ENCODE results near the gene TBC1D2.
"Not testable (repeated sequence)": the region's sequence is repeated elsewhere in the genome, so short reads cannot be mapped to it uniquely, and the experiment has no call there.

Gene TBC1D2

GRCh38 chr9:98269652-98270051 is 14.2 kb upstream of the TBC1D2 start:
- not testable (repeated sequence) for DNase-seq

- not testable (repeated sequence) for DNase-seq
Observed at GRCh38 chr9:98267556-98267955, 12.1 kb upstream of the TBC1D2 start.

- DNase-seq = no peak
Observed at GRCh38 chr9:98264516-98264915, 9.1 kb upstream of the TBC1D2 start.

GRCh38 chr9:98263482-98264357 is 8.3 kb upstream of the TBC1D2 start:
- peak; percentile 20 for DNase-seq

GRCh38 chr9:98263080-98263479 is 7.6 kb upstream of the TBC1D2 start:
- DNase-seq = no peak

- DNase-seq = no peak
Observed at GRCh38 chr9:98262056-98262455, 6.6 kb upstream of the TBC1D2 start.

- no peak for DNase-seq
Observed at GRCh38 chr9:98260635-98261034, 5.2 kb upstream of the TBC1D2 start.

- no peak for DNase-seq
Observed at GRCh38 chr9:98259791-98260190, 4.3 kb upstream of the TBC1D2 start.

- no peak for DNase-seq
Observed at GRCh38 chr9:98256756-98257155, 1.3 kb upstream of the TBC1D2 start.

GRCh38 chr9:98255061-98255577 is 330 bp downstream of the TBC1D2 start:
- DNase-seq = no peak

- no peak for DNase-seq
Observed at GRCh38 chr9:98254228-98255060, 1.0 kb downstream of the TBC1D2 start.

GRCh38 chr9:98253565-98253964 is 1.9 kb downstream of the TBC1D2 start:
- no peak for DNase-seq

GRCh38 chr9:98251551-98251950 is 3.9 kb downstream of the TBC1D2 start:
- DNase-seq = no peak

- DNase-seq = no peak
Observed at GRCh38 chr9:98249771-98250170, 5.7 kb downstream of the TBC1D2 start.

- no peak for DNase-seq
Observed at GRCh38 chr9:98248737-98249474, 6.5 kb downstream of the TBC1D2 start.

GRCh38 chr9:98247831-98248657 is 7.4 kb downstream of the TBC1D2 start:
- DNase-seq = no peak

- no peak for DNase-seq
Observed at GRCh38 chr9:98242426-98242825, 13.0 kb downstream of the TBC1D2 start.

- no peak for DNase-seq
Observed at GRCh38 chr9:98241357-98242300, 13.8 kb downstream of the TBC1D2 start.

- DNase-seq = no peak
Observed at GRCh38 chr9:98240475-98240874, 15.0 kb downstream of the TBC1D2 start.

- DNase-seq = no peak
Observed at GRCh38 chr9:98236901-98237487, 18.5 kb downstream of the TBC1D2 start.
